IMR-90 (cell line): ENCODE measurements around the gene CHMP5. TPM values are rescaled to one million over a fixed set of nuclear protein-coding genes. Genes with fewer than 3 reads are reported as not detected.

Experiments
- ATAC-seq: fragments of 200-7000 bp; cut with Tn5 transposase; 2 replicates; pipeline ENCODE4 v1.9.1; 2020; ENCODE audit warnings: low read depth, mild to moderate bottlenecking, moderate library complexity
- BruUV-seq: library from RNA; stranded (reverse); fragments of 400-500 nt; replicated peaks from 2 replicates; lab custom pipeline; 2021; lab: Mats Ljungman, UMichigan
- CTCF ChIA-PET: fragments of 300-600 bp; formaldehyde crosslinking; extraction: SDS; loops from one replicate; lab custom pipeline; 2021; ENCODE audit warnings: antibody characterized with exemption; lab: Yijun Ruan, JAX
- POLR2A ChIA-PET: fragments of 300-600 bp; sonication (Branson Sonifier 250); formaldehyde crosslinking; loops from one replicate; lab custom pipeline; 2022; ENCODE audit warnings: antibody characterized with exemption; ENCODE audit not compliant: unreplicated experiment; lab: Charles Lee
- DNase-seq: peaks from one replicate; pipeline ENCODE4 v3.0.0; 2013
- H2AFZ ChIP-seq: replicated peaks from 2 replicates; pipeline ENCODE3; 2013; ENCODE audit warnings: low read length, mild to moderate bottlenecking; ENCODE audit not compliant: poor library complexity
- H2AK5ac ChIP-seq: 2 replicates; pipeline ENCODE4 v1.6.1; 2013; ENCODE audit warnings: low read depth, low read length, inconsistent platforms
- H2AK9ac ChIP-seq: replicated peaks from 2 replicates; pipeline ENCODE3; 2013; ENCODE audit warnings: mild to moderate bottlenecking, low read depth, low read length, moderate library complexity; ENCODE audit not compliant: poor library complexity
- H2BK120ac ChIP-seq: 2 replicates; pipeline ENCODE4 v1.6.1; 2013; ENCODE audit warnings: low read depth, low read length, inconsistent platforms
- H2BK15ac ChIP-seq: 3 replicates; pipeline ENCODE4 v1.6.1; 2013; ENCODE audit warnings: low read depth, low read length, inconsistent platforms
- H2BK20ac ChIP-seq: 2 replicates; pipeline ENCODE4 v1.6.1; 2013; ENCODE audit warnings: low read depth, mild to moderate bottlenecking, inconsistent platforms, low read length, moderate library complexity
- H2BK5ac ChIP-seq: 2 replicates; pipeline ENCODE4 v1.6.1; 2013; ENCODE audit warnings: mild to moderate bottlenecking, low read depth, low read length, inconsistent platforms; ENCODE audit not compliant: poor library complexity, severe bottlenecking
- H3K14ac ChIP-seq: replicated peaks from 2 replicates; pipeline ENCODE4 v1.6.1; 2013; ENCODE audit warnings: low read depth, low read length, inconsistent platforms
- H3K18ac ChIP-seq: 2 replicates; pipeline ENCODE4 v1.6.1; 2013; ENCODE audit warnings: low read depth, low read length, control low read depth
- H3K23ac ChIP-seq: 2 replicates; pipeline ENCODE4 v1.6.1; 2013; ENCODE audit warnings: low read depth, low read length, inconsistent platforms
- H3K27ac ChIP-seq: 2 replicates; pipeline ENCODE4 v1.5.1; 2013; ENCODE audit warnings: mild to moderate bottlenecking, control low read depth, low read length; ENCODE audit not compliant: insufficient read depth
- H3K27me3 ChIP-seq: 2 replicates; pipeline ENCODE4 v1.6.1; 2013; ENCODE audit warnings: low read length; ENCODE audit not compliant: control insufficient read depth, insufficient read depth
- H3K36me3 ChIP-seq: 2 replicates; pipeline ENCODE4 v1.6.1; 2013; ENCODE audit warnings: low read length, mixed read lengths; ENCODE audit not compliant: control insufficient read depth, insufficient read depth
- H3K4ac ChIP-seq: 2 replicates; pipeline ENCODE4 v1.6.1; 2013; ENCODE audit warnings: low read depth, low read length, inconsistent platforms
- H3K4me1 ChIP-seq: 2 replicates; pipeline ENCODE4 v1.6.1; 2013; ENCODE audit warnings: low read length, mixed read lengths; ENCODE audit not compliant: control insufficient read depth, insufficient read depth
- H3K4me2 ChIP-seq: 2 replicates; pipeline ENCODE4 v1.6.1; 2013; ENCODE audit warnings: low read depth, mild to moderate bottlenecking, control low read depth, low read length, moderate library complexity
- H3K4me3 ChIP-seq: 2 replicates; pipeline ENCODE4 v1.5.1; 2013; ENCODE audit warnings: low read depth, mild to moderate bottlenecking, control low read depth, low read length, moderate library complexity; ENCODE audit not compliant: insufficient read depth
- H3K56ac ChIP-seq: 2 replicates; pipeline ENCODE4 v1.6.1; 2013; ENCODE audit warnings: low read length, inconsistent platforms; ENCODE audit not compliant: insufficient read depth; ENCODE audit errors: extremely low read depth
- H3K79me1 ChIP-seq, 2 experiments: 2 replicates each; pipeline ENCODE4 v1.6.1; 2013; ENCODE audit warnings: low read length in 2 of 2, inconsistent platforms in 1 of 2, low read depth in 1 of 2
- H3K9ac ChIP-seq: 2 replicates; pipeline ENCODE4 v1.6.1; 2013; ENCODE audit warnings: low read depth, low read length, control low read depth
- H3K9me1 ChIP-seq: 2 replicates; pipeline ENCODE4 v1.6.1; 2013; ENCODE audit warnings: low read length, inconsistent platforms; ENCODE audit not compliant: insufficient read depth
- H3K9me3 ChIP-seq: 2 replicates; pipeline ENCODE4 v1.6.1; 2013; ENCODE audit warnings: low read length; ENCODE audit not compliant: control insufficient read depth, insufficient read depth
- H4K20me1 ChIP-seq: 2 replicates; pipeline ENCODE4 v1.6.1; 2013; ENCODE audit warnings: low read length, inconsistent platforms; ENCODE audit not compliant: insufficient read depth
- H4K5ac ChIP-seq: 2 replicates; pipeline ENCODE4 v1.6.1; 2013; ENCODE audit warnings: mild to moderate bottlenecking, low read depth, low read length, control low read depth
- H4K8ac ChIP-seq, 2 experiments: 2 replicates each; pipeline ENCODE4 v1.6.1; 2013; ENCODE audit warnings: low read depth in 2 of 2, low read length in 2 of 2, control low read depth in 1 of 2, inconsistent platforms in 1 of 2
- H4K91ac ChIP-seq: 2 replicates; pipeline ENCODE4 v1.6.1; 2013; ENCODE audit warnings: low read depth, low read length, inconsistent platforms; ENCODE audit not compliant: insufficient read depth
- BHLHE40 ChIP-seq: fragments of 150-350 bp; IDR thresholded peaks from 2 replicates; pipeline ENCODE4 v1.6.1; 2016; ENCODE audit warnings: mild to moderate bottlenecking, low read depth, low read length
- CEBPB ChIP-seq: IDR thresholded peaks from 2 replicates; pipeline ENCODE4 v1.6.1; 2012; ENCODE audit warnings: low read depth, low read length, improper control_type of control experiment
- MAFK ChIP-seq: IDR thresholded peaks from 2 replicates; pipeline ENCODE4 v1.6.1; 2012; ENCODE audit warnings: low read depth, low read length, improper control_type of control experiment
- MAZ ChIP-seq: IDR thresholded peaks from 2 replicates; pipeline ENCODE4 v1.6.1; 2012; ENCODE audit warnings: low read depth, mild to moderate bottlenecking, low read length, improper control_type of control experiment, moderate library complexity, borderline replicate concordance
- NFE2L2 ChIP-seq: fragments of 150-350 bp; IDR thresholded peaks from 2 replicates; pipeline ENCODE4 v1.6.1; 2016; ENCODE audit warnings: low read depth, mild to moderate bottlenecking, low read length
- POLR2A ChIP-seq: IDR thresholded peaks from 2 replicates; pipeline ENCODE4 v1.6.1; 2012; ENCODE audit warnings: mild to moderate bottlenecking, low read depth, low read length
- SMC3 ChIP-seq: fragments of 150-350 bp; IDR thresholded peaks from 2 replicates; pipeline ENCODE4 v1.6.1; 2016; ENCODE audit warnings: low read depth, mild to moderate bottlenecking, antibody characterized with exemption, low read length, moderate library complexity
- USF2 ChIP-seq: fragments of 150-350 bp; IDR thresholded peaks from 2 replicates; pipeline ENCODE4 v1.6.1; 2017; ENCODE audit warnings: mild to moderate bottlenecking, antibody characterized with exemption, low read length, low read depth
- WGBS, 2 experiments: methylation state at CpG; one replicate each; pipeline versions ENCODE4 v1.1.5 to v1.1.7; 2013; ENCODE audit warnings: missing lambda C conversion rate in 2 of 2; ENCODE audit not compliant: insufficient read length in 1 of 2; ENCODE audit errors: extremely low coverage in 2 of 2; 5-methylcytosine and 5-hydroxymethylcytosine counted together
- dilution Hi-C: fragments of 300-500 bp; cut with HindIII; formaldehyde crosslinking; loops from one replicate; pipeline ENCODE4 v1.14.3; 2018; ENCODE audit warnings: low sequenced_read_pairs; ENCODE audit not compliant: unreplicated experiment
- in situ Hi-C: fragments of 300-500 bp; cut with MboI; formaldehyde crosslinking; loops from 3 replicates; pipeline ENCODE4 v1.14.3; 2019; ENCODE audit warnings: low sequenced_read_pairs, inconsistent platforms, mixed read lengths
- intact Hi-C: fragments of 100-400 bp; cut with micrococcal nuclease; formaldehyde crosslinking; loops from 2 replicates; pipeline ENCODE4 v1.10.0; 2022
- polyA plus RNA-seq, 3 experiments: library from polyadenylated mRNA; depleted of rRNA; stranded (reverse); fragments of >200 nt; gene quantifications; 2 replicates each; pipeline ENCODE4 v1.2.3, GENCODE V29; 2012; ENCODE audit warnings: low replicate concordance in 1 of 3
- total RNA-seq: library from RNA; depleted of rRNA; stranded (reverse); fragments of >200 nt; gene quantifications from 2 replicates; pipeline ENCODE4 v1.2.3, GENCODE V29; 2012
- TF ChIP-seq, protein P1 (sequence below): fragments of 150-350 bp; IDR thresholded peaks from 2 replicates; pipeline ENCODE4 v1.6.1; 2016; ENCODE audit warnings: low read depth, mild to moderate bottlenecking, low read length, moderate library complexity, borderline replicate concordance
- TF ChIP-seq, protein P2 (sequence below): conservative IDR thresholded peaks from 2 replicates; pipeline ENCODE4 v1.5.1; 2012; ENCODE audit warnings: mild to moderate bottlenecking, low read depth, low read length, improper control_type of control experiment

Gene CHMP5
- total and polyA plus RNA-seq, 2 of the 4 experiments (the other 2 are of a cell fraction), result 70.6 to 80.8 TPM

DNA sequence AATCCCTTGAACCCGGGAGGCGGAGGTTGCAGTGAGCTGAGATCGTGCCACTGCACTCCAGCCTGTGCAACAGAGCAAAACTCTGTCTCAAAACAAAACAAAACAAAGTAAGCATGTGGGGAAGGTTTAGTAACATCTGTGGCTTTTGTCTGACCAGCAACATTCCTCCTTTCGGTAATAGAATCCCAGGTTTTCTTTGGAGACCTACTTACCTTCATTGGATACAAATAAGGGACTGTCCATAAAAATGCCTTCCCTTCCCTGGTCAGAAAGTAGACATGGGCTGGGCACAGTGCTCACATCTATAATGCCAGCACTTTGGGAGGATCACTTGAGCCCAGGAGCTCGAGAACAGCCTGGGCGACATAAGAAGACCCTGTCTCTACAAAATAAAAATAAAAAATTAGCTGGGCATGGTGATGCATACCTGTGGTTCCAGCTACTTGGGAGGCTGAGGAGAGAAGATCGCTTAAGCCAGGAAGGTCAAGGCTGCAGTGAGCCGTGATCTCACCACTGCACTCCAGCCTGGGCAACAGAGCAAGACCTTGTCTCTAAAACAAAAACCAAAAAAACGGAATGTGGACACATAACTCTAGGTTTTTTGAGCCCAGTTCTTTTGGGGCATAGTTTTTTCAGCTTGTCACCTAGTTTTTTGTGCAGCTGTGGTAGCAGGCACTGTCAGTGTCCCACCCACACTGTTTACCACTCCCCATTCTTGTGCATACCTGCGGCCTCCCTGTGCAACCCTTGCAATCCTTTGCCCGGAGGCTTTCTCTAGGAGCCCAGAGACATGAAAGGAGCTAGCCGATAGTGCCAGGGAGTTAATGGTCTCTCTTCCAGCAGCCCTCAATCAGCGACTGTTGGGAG is 33.9 kb upstream of the CHMP5 start:
- Histone ChIP-seq H3K79me1 (peaks cover 0 to 3% of the 10 kb centered on the region in 2 experiments; a peak in 1 of 4 replicates), H3K9me3 (no peaks in the 10 kb centered on the region), H3K9me1 (peaks cover 24% of the 10 kb centered on the region), H4K20me1 (no peaks in the 10 kb centered on the region), H3K14ac (0 out of 2 replicates have a peak overlapping the region, but pooled peaks have one; percentile 25), H3K23ac (no peak overlapping the region), H3K4me3 (no peak overlapping the region), H3K27me3 (no peaks in the 10 kb centered on the region), H4K8ac (no peak overlapping the region), H2BK15ac (no peak overlapping the region), H3K56ac (no peak overlapping the region), H3K4me1 (peaks cover 20% of the 10 kb centered on the region), H2AFZ (no peak overlapping the region), H3K27ac (no peak overlapping the region), H2BK5ac (no peak overlapping the region), H3K9ac (no peak overlapping the region), H2BK20ac (no peak overlapping the region), H3K36me3 (no peaks in the 10 kb centered on the region), H2AK9ac (no peak overlapping the region), H4K5ac (no peak overlapping the region), H3K4me2 (no peak overlapping the region), H3K4ac (no peak overlapping the region), H4K91ac (peak overlapping the region; percentile 35), H2BK120ac (no peak overlapping the region), H2AK5ac (peak overlapping the region; percentile 32), H3K18ac (no peak overlapping the region)
- WGBS, 2 experiments, result no CpG with 5 or more reads among the region's 13 CpGs
- DNase-seq, result no peak
- ChIA-PET CTCF (no interaction called here), POLR2A (no interaction called here)
- no peak for TF ChIP-seq NFE2L2
- no peak for TF ChIP-seq MAFK
- TF ChIP-seq POLR2A, result no peak
- no peak for TF ChIP-seq SMC3
- no peak for TF ChIP-seq CEBPB
- TF ChIP-seq USF2, result no peak
- TF ChIP-seq, protein P1, sequence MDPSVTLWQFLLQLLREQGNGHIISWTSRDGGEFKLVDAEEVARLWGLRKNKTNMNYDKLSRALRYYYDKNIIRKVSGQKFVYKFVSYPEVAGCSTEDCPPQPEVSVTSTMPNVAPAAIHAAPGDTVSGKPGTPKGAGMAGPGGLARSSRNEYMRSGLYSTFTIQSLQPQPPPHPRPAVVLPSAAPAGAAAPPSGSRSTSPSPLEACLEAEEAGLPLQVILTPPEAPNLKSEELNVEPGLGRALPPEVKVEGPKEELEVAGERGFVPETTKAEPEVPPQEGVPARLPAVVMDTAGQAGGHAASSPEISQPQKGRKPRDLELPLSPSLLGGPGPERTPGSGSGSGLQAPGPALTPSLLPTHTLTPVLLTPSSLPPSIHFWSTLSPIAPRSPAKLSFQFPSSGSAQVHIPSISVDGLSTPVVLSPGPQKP, result no peak
- TF ChIP-seq MAZ, result no peak
- no peak for TF ChIP-seq BHLHE40
- TF ChIP-seq, protein P2, sequence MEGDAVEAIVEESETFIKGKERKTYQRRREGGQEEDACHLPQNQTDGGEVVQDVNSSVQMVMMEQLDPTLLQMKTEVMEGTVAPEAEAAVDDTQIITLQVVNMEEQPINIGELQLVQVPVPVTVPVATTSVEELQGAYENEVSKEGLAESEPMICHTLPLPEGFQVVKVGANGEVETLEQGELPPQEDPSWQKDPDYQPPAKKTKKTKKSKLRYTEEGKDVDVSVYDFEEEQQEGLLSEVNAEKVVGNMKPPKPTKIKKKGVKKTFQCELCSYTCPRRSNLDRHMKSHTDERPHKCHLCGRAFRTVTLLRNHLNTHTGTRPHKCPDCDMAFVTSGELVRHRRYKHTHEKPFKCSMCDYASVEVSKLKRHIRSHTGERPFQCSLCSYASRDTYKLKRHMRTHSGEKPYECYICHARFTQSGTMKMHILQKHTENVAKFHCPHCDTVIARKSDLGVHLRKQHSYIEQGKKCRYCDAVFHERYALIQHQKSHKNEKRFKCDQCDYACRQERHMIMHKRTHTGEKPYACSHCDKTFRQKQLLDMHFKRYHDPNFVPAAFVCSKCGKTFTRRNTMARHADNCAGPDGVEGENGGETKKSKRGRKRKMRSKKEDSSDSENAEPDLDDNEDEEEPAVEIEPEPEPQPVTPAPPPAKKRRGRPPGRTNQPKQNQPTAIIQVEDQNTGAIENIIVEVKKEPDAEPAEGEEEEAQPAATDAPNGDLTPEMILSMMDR, result no peak
- in situ Hi-C loops, result no loop called here
- ATAC-seq, result no peak
- BruUV-seq, result no TSS peak
- dilution Hi-C loops, result no loop called here
- intact Hi-C loops, result no loop called here
